Progenitor cell of endocrine pancreas (in vitro differentiated cells): Measurements from ENCODE around the gene C12orf56. TPM values are rescaled to one million over a fixed set of nuclear protein-coding genes. Genes with fewer than 3 reads are reported as not detected.

Experiments used
- DNase-seq: peaks from one replicate; pipeline ENCODE4 v3.0.0; 2021; ENCODE audit warnings: low spot score; ENCODE audit not compliant: unreplicated experiment
- H3K27ac Mint-ChIP-seq: 2 replicates; pipeline ENCODE4 v1.8.0; 2021; ENCODE audit warnings: mild to moderate bottlenecking, moderate library complexity, mixed read lengths
- H3K27me3 Mint-ChIP-seq: 2 replicates; pipeline ENCODE4 v1.8.0; 2021; ENCODE audit warnings: mixed read lengths
- H3K36me3 Mint-ChIP-seq: 2 replicates; pipeline ENCODE4 v1.8.0; 2022; ENCODE audit warnings: mixed read lengths; ENCODE audit not compliant: insufficient read depth
- H3K4me1 Mint-ChIP-seq: 2 replicates; pipeline ENCODE4 v1.8.0; 2021; ENCODE audit warnings: low read depth, mixed read lengths
- H3K4me3 Mint-ChIP-seq: 2 replicates; pipeline ENCODE4 v1.8.0; 2021; ENCODE audit warnings: low read depth, mild to moderate bottlenecking, moderate library complexity, mixed read lengths
- H3K9me3 Mint-ChIP-seq: 2 replicates; pipeline ENCODE4 v1.8.0; 2021; ENCODE audit warnings: low read depth, mixed read lengths
- CTCF ChIP-seq: fragments of 200-600 bp; sonication (generic); IDR thresholded peaks from one replicate; pipeline ENCODE4 v1.5.0; 2021; ENCODE audit warnings: antibody characterized with exemption, mild to moderate bottlenecking; ENCODE audit not compliant: unreplicated experiment
- total RNA-seq: library from RNA; stranded (reverse); gene quantifications from 2 replicates; pipeline ENCODE4 v1.2.1, GENCODE V29; 2021

The C12orf56 gene
- total RNA-seq, 1 donor from 2014 or later = 0.84 TPM

GRCh38 chr12:64412459-64412858 lies 21.9 kb upstream of the C12orf56 start:
- no peaks in the 10 kb centered on the region for H3K9me3 Mint-ChIP-seq
- TF ChIP-seq CTCF = no peak
- H3K27ac Mint-ChIP-seq = no peak overlapping the region
- H3K4me3 Mint-ChIP-seq = no peak overlapping the region
- no peaks in the 10 kb centered on the region for H3K27me3 Mint-ChIP-seq
- peaks cover 3% of the 10 kb centered on the region for H3K4me1 Mint-ChIP-seq
- no peak for DNase-seq
- peaks cover 12% of the 10 kb centered on the region for H3K36me3 Mint-ChIP-seq

DNA sequence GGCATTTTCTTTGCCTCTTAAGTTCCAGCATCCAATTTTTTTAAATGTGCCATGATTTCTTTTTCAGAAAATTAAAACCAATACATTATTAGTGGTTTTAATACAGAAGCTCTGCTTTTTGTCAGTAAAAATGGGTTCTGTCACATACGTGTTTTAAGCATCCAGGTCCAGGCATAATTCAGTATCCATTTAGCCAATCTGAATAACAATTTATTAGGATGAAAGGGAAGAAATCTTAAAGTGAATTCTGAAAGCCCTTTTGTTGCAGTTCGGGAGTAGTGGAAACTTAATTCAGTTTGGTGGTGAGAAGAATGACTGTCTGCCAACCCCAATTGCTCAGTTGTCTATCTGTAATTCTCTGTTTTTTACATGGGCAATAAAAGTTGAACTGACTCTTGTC lies 20.9 kb upstream of the C12orf56 start:
- Mint-ChIP-seq H3K4me3 (no peak overlapping the region), H3K27ac (no peak overlapping the region), H3K36me3 (peaks cover 10% of the 10 kb centered on the region), H3K9me3 (no peaks in the 10 kb centered on the region), H3K27me3 (no peaks in the 10 kb centered on the region), H3K4me1 (peaks cover 3% of the 10 kb centered on the region)
- no peak for DNase-seq
- TF ChIP-seq CTCF = no peak

- no peak for DNase-seq
- Mint-ChIP-seq H3K36me3 (peaks cover 9% of the 10 kb centered on the region), H3K27me3 (no peaks in the 10 kb centered on the region), H3K9me3 (no peaks in the 10 kb centered on the region), H3K4me3 (no peak overlapping the region), H3K4me1 (peaks cover 7% of the 10 kb centered on the region), H3K27ac (no peak overlapping the region)
- no peak for TF ChIP-seq CTCF
These were observed 17.0 kb upstream of the C12orf56 start for GRCh38 chr12:64407342-64408223.

- peaks cover 7% of the 10 kb centered on the region for H3K4me1 Mint-ChIP-seq
- H3K9me3 Mint-ChIP-seq = no peaks in the 10 kb centered on the region
- H3K27me3 Mint-ChIP-seq = no peaks in the 10 kb centered on the region
- no peaks in the 10 kb centered on the region for H3K36me3 Mint-ChIP-seq
- TF ChIP-seq CTCF = no peak
- peak overlapping the region; percentile 97 for H3K4me3 Mint-ChIP-seq
- H3K27ac Mint-ChIP-seq = peak overlapping the region; percentile 99
- DNase-seq = no peak
These were observed 14.1 kb upstream of the C12orf56 start for GRCh38 chr12:64404470-64405256.

DNA sequence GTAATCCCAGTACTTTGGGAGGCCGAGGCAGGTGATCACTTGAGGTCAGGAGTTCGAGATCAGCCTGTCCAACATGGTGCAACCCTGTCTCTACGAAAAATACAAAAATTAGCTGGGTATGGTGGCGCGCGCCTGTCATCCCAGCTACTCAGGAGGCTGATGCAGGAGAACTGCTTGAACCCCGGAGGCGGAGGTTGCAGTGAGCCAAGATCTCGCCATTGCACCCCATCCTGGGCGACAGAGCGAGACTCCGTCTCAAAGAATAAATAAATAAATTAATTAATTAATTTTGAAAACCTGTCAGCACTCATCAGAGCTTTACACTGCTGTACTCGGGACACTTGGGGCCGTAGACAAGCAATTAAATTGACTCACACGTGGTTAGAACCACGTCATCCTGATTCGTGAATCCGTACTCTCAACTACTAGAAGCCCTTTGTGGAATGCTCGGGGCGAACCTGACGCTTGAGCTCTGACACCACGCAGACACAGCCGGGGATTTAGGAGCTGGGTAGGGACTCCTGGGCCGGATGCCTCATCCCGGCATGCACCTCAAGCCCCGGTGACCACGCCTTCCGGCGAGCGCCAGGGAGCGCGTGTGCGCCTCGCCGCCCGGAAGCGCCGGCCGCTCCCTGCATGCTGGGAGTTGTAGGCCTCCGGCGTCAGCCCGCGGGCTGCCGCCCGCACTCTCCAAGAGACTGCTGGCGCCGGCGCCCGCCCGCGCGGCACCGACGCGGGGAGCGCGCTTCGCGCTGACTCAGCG lies 13.3 kb upstream of the C12orf56 start, which contains the start of gene XPOT:
XPOT (plus strand) TSS at position 686 of the 763 bp plus-strand sequence. CDS start 5,644 bp downstream, outside the sequence.
- H3K9me3 Mint-ChIP-seq = no peaks in the 10 kb centered on the region
- H3K27me3 Mint-ChIP-seq = no peaks in the 10 kb centered on the region
- TF ChIP-seq CTCF = no peak
- H3K4me1 Mint-ChIP-seq = peaks cover 7% of the 10 kb centered on the region
- H3K36me3 Mint-ChIP-seq = no peaks in the 10 kb centered on the region
- H3K4me3 Mint-ChIP-seq = peak within 1 kb of the TSS; percentile 97
- peak within 1 kb of the TSS; percentile 99 for H3K27ac Mint-ChIP-seq
- peak; percentile 85 for DNase-seq
